ENCODE results near the gene TOGARAM2.

Gene TOGARAM2

GRCh38 chr2:29031046-29031445 is 49.9 kb downstream of the TOGARAM2 start:
- H3K4me2 ChIP-seq (ENCODE audit: low read length), result no peak overlapping the region
- H4K20me1 ChIP-seq (ENCODE audit: insufficient read depth, low read length), result no peaks in the 10 kb centered on the region
- H2AFZ ChIP-seq (ENCODE audit: low read depth, low read length), result no peak overlapping the region
- no peaks in the 10 kb centered on the region for H3K4me1 ChIP-seq (ENCODE audit: low read length)
- no peaks in the 10 kb centered on the region for H3K79me2 ChIP-seq (ENCODE audit: low read length)
- no peak overlapping the region for H3K4me3 ChIP-seq (ENCODE audit: low read length)
- no peak for TF ChIP-seq CTCF (IDR thresholded peaks at IDR 0.05; ENCODE audit: low read depth, low read length)
- no peak overlapping the region for H3K27ac ChIP-seq (ENCODE audit: low read length)
- peaks cover 16% of the 10 kb centered on the region for H3K27me3 ChIP-seq (ENCODE audit: low read depth, low read length)
- no peaks in the 10 kb centered on the region for H3K36me3 ChIP-seq (replicated peaks; ENCODE audit: low read depth, low read length)
- no peak overlapping the region for H3K9ac ChIP-seq (ENCODE audit: low read length)
- no peaks in the 10 kb centered on the region for H3K9me3 ChIP-seq (ENCODE audit: insufficient read depth, low read length)

DNA sequence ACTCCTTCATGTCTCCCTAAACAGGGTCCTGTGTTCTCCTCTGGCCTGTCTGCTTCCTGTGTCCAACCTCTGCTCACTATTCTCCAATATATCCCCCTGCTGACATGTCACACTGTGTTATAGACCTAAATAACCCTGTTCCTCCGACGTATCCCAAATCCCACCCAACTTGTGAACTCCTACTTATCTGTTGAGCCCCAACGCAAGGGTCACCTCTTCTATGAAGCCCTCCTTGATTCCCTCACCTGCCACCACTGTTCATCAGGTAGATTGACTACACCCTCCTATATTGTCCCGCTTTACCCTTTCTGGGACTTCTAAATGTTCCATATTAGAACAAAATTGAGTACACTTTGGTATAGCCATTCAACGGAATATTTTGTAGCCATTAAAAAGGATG is 51.1 kb downstream of the TOGARAM2 start:
- no peaks in the 10 kb centered on the region for H3K9me3 ChIP-seq (ENCODE audit: insufficient read depth, low read length)
- H3K4me1 ChIP-seq (ENCODE audit: low read length), result no peaks in the 10 kb centered on the region
- H4K20me1 ChIP-seq (ENCODE audit: insufficient read depth, low read length), result no peaks in the 10 kb centered on the region
- H3K4me2 ChIP-seq (ENCODE audit: low read length), result no peak overlapping the region
- no peaks in the 10 kb centered on the region for H3K79me2 ChIP-seq (ENCODE audit: low read length)
- no peak overlapping the region for H3K9ac ChIP-seq (ENCODE audit: low read length)
- no peak overlapping the region for H3K4me3 ChIP-seq (ENCODE audit: low read length)
- H3K36me3 ChIP-seq (replicated peaks; ENCODE audit: low read depth, low read length), result no peaks in the 10 kb centered on the region
- no peak overlapping the region for H2AFZ ChIP-seq (ENCODE audit: low read depth, low read length)
- H3K27me3 ChIP-seq (ENCODE audit: low read depth, low read length), result peaks cover 16% of the 10 kb centered on the region
- no peak overlapping the region for H3K27ac ChIP-seq (ENCODE audit: low read length)
- TF ChIP-seq EZH2phosphoT487 (IDR thresholded peaks at IDR 0.05; ENCODE audit: low read depth), result no peak
- no peak for TF ChIP-seq CTCF (IDR thresholded peaks at IDR 0.05; ENCODE audit: low read depth, low read length)

GRCh38 chr2:29033172-29033571 is 52.1 kb downstream of the TOGARAM2 start:
- H3K4me1 ChIP-seq (ENCODE audit: low read length), result no peaks in the 10 kb centered on the region
- H3K27me3 ChIP-seq (ENCODE audit: low read depth, low read length), result peaks cover 16% of the 10 kb centered on the region
- H3K9ac ChIP-seq (ENCODE audit: low read length), result no peak overlapping the region
- no peaks in the 10 kb centered on the region for H3K79me2 ChIP-seq (ENCODE audit: low read length)
- no peak overlapping the region for H3K27ac ChIP-seq (ENCODE audit: low read length)
- no peak for TF ChIP-seq EZH2phosphoT487 (IDR thresholded peaks at IDR 0.05; ENCODE audit: low read depth)
- TF ChIP-seq CTCF (IDR thresholded peaks at IDR 0.05; ENCODE audit: low read depth, low read length), result no peak
- no peaks in the 10 kb centered on the region for H3K9me3 ChIP-seq (ENCODE audit: insufficient read depth, low read length)
- no peak overlapping the region for H2AFZ ChIP-seq (ENCODE audit: low read depth, low read length)
- no peaks in the 10 kb centered on the region for H4K20me1 ChIP-seq (ENCODE audit: insufficient read depth, low read length)
- no peak overlapping the region for H3K4me3 ChIP-seq (ENCODE audit: low read length)
- H3K4me2 ChIP-seq (ENCODE audit: low read length), result no peak overlapping the region
- H3K36me3 ChIP-seq (replicated peaks; ENCODE audit: low read depth, low read length), result no peaks in the 10 kb centered on the region

GRCh38 chr2:29033656-29034055 is 52.6 kb downstream of the TOGARAM2 start:
- Histone ChIP-seq H3K9ac (ENCODE audit: low read length) (no peak overlapping the region), H3K79me2 (ENCODE audit: low read length) (no peaks in the 10 kb centered on the region), H4K20me1 (ENCODE audit: insufficient read depth, low read length) (no peaks in the 10 kb centered on the region), H3K9me3 (ENCODE audit: insufficient read depth, low read length) (no peaks in the 10 kb centered on the region), H3K36me3 (replicated peaks; ENCODE audit: low read depth, low read length) (no peaks in the 10 kb centered on the region), H3K4me1 (ENCODE audit: low read length) (no peaks in the 10 kb centered on the region), H3K27me3 (ENCODE audit: low read depth, low read length) (peaks cover 16% of the 10 kb centered on the region), H3K4me2 (ENCODE audit: low read length) (no peak overlapping the region), H3K27ac (ENCODE audit: low read length) (no peak overlapping the region), H3K4me3 (ENCODE audit: low read length) (no peak overlapping the region), H2AFZ (ENCODE audit: low read depth, low read length) (no peak overlapping the region)
- TF ChIP-seq CTCF (IDR thresholded peaks at IDR 0.05; ENCODE audit: low read depth, low read length) (no peak), EZH2phosphoT487 (IDR thresholded peaks at IDR 0.05; ENCODE audit: low read depth) (no peak)

Data from OCI-LY3 (cell line).